Measurements from ENCODE around the gene ZNF687.

DNA sequence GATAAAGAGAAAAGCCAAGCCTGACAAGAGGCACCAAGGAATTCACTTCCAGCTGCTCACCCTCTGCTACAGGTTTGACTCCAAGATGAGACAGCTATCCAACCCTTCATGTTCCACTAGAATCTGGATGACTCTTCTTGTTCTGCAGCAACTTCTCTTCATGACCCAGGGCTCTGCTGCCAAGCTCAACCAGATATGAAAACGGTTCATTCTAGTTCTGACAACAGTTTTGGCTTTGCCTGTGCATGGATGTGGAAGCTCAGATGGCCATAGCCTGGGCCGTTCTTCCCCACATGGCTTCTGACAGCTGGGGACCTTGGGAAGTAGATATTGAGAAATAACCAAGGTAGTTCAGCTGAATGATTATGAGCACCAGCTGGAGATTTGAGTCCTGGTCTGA, 31.4 kb downstream of the ZNF687 start:
- no peak for TF ChIP-seq POLR2A (IDR thresholded peaks at IDR 0.05)
- TF ChIP-seq, protein P1, sequence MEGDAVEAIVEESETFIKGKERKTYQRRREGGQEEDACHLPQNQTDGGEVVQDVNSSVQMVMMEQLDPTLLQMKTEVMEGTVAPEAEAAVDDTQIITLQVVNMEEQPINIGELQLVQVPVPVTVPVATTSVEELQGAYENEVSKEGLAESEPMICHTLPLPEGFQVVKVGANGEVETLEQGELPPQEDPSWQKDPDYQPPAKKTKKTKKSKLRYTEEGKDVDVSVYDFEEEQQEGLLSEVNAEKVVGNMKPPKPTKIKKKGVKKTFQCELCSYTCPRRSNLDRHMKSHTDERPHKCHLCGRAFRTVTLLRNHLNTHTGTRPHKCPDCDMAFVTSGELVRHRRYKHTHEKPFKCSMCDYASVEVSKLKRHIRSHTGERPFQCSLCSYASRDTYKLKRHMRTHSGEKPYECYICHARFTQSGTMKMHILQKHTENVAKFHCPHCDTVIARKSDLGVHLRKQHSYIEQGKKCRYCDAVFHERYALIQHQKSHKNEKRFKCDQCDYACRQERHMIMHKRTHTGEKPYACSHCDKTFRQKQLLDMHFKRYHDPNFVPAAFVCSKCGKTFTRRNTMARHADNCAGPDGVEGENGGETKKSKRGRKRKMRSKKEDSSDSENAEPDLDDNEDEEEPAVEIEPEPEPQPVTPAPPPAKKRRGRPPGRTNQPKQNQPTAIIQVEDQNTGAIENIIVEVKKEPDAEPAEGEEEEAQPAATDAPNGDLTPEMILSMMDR (IDR thresholded peaks at IDR 0.05) = no peak
- no peak for TF ChIP-seq POLR2AphosphoS5 (IDR thresholded peaks at IDR 0.05)
